GM12878 (cell line): Measurements from ENCODE around the gene SRP68.

ENCODE experiments used
- CBFB ChIP-seq: IDR thresholded peaks from 2 replicates; pipeline ENCODE4 v1.6.1; 2016; ENCODE audit warnings: antibody characterized with exemption, low read depth
- EP300 ChIP-seq, 2 experiments: fragments of 150-350 bp in 1 of 2; IDR thresholded peaks; 2 replicates each; pipeline ENCODE4 v1.6.1; 2011 to 2012; ENCODE audit warnings: low read depth in 2 of 2, low read length in 2 of 2, borderline replicate concordance in 1 of 2, improper control_type of control experiment in 1 of 2, inconsistent platforms in 1 of 2; ENCODE audit not compliant: control insufficient read depth in 1 of 2
- GABPA ChIP-seq: IDR thresholded peaks from 2 replicates; pipeline ENCODE4 v1.6.1; 2014; ENCODE audit warnings: antibody characterized with exemption, low read depth, mild to moderate bottlenecking, inconsistent platforms
- POLR2A ChIP-seq: IDR thresholded peaks from 2 replicates; pipeline ENCODE4 v1.6.1; 2011; ENCODE audit warnings: low read depth, mild to moderate bottlenecking, low read length
- POLR2AphosphoS5 ChIP-seq: IDR thresholded peaks from 2 replicates; pipeline ENCODE4 v1.6.1; 2011; ENCODE audit warnings: mild to moderate bottlenecking, low read length, inconsistent platforms
- SP1 ChIP-seq: IDR thresholded peaks from one replicate; pipeline ENCODE4 v1.6.1; 2011; ENCODE audit warnings: low read depth, low read length
- TAF1 ChIP-seq: IDR thresholded peaks from 2 replicates; pipeline ENCODE4 v1.6.1; 2011; ENCODE audit warnings: mild to moderate bottlenecking, low read depth, low read length, borderline replicate concordance
- YBX1 ChIP-seq: fragments of 450-650 bp; IDR thresholded peaks from 2 replicates; pipeline ENCODE4 v1.6.1; 2016; ENCODE audit warnings: antibody characterized with exemption
- ZNF274 ChIP-seq: IDR thresholded peaks from one replicate; pipeline ENCODE4 v1.8.0; 2011; ENCODE audit not compliant: insufficient read length, insufficient read depth
- TF ChIP-seq, protein P1 (sequence below): fragments of 450-650 bp; IDR thresholded peaks from 2 replicates; pipeline ENCODE4 v1.6.1; 2018; ENCODE audit warnings: borderline replicate concordance, mild to moderate bottlenecking; ENCODE audit not compliant: partially characterized antibody
- TF ChIP-seq, protein P2 (sequence below): fragments of 450-650 bp; IDR thresholded peaks from 2 replicates; pipeline ENCODE4 v1.6.1; 2016; ENCODE audit warnings: mild to moderate bottlenecking, moderate library complexity, borderline replicate concordance
- TF ChIP-seq, protein P3 (sequence below): IDR thresholded peaks from 2 replicates; pipeline ENCODE4 v1.6.1; 2012; ENCODE audit warnings: mild to moderate bottlenecking, low read depth, low read length
- TF ChIP-seq, protein P4 (sequence below), 3 experiments: IDR thresholded peaks in 2 of 3; conservative IDR thresholded peaks in 1 of 3; 2 replicates each; pipeline ENCODE4 v1.5.1; 2011; ENCODE audit warnings: low read depth in 3 of 3, low read length in 3 of 3, mild to moderate bottlenecking in 3 of 3, control low read depth in 2 of 3, moderate library complexity in 2 of 3, inconsistent platforms in 1 of 3, mixed read lengths in 1 of 3; ENCODE audit not compliant: control insufficient read depth in 2 of 3, insufficient read depth in 1 of 3; ENCODE audit errors: extremely low read depth in 1 of 3
- TF ChIP-seq, protein P5 (sequence below): fragments of 450-650 bp; IDR thresholded peaks from 2 replicates; pipeline ENCODE4 v1.6.1; 2017; ENCODE audit warnings: mild to moderate bottlenecking, moderate library complexity

DNA sequence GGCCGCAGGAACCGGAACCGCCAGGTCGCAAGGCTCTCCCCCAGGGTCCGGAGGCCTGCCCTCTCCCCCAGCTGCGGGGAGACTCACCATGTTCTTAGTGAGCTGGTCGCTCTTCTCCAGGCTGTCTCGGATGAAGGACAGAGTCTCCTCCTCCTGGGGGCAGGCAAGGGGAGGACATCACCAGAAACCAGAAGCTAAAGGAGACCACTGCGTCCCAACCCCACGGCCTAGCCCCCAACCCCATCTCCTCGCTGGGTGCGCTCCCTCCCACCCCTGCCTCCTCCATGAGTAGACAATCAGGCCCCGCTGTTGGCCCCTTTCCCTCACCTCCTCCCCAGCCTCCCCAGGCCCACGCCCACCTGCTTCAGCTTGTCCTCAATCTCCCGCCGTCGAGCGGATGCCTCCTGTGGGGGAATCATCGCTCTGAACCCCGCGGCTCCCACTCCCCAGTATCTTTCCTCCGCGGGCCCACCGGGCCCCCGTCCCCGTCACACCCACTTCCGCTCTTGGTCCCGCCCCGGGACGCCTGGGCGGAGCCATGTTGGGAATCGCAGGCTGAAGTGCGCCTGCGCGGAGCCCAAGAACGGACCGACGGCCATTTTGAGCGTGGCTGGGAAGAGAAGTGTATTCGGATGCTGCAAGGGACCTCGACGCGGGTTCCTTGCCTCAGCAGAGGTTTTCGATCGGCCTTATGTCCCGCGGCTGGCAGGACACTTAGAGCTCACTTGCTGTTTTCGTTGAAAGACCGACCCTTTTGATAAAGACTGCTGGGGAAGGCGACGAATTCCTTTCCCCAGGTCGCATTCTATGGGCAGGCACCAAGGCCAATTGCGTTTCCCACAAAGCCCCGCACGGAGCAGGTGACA lies 31.2 kb upstream of the SRP68 start, which contains the start of gene EXOC7:
- TF ChIP-seq YBX1, result no peak
- peak; percentile 80 for TF ChIP-seq GABPA
- TF ChIP-seq, protein P1, sequence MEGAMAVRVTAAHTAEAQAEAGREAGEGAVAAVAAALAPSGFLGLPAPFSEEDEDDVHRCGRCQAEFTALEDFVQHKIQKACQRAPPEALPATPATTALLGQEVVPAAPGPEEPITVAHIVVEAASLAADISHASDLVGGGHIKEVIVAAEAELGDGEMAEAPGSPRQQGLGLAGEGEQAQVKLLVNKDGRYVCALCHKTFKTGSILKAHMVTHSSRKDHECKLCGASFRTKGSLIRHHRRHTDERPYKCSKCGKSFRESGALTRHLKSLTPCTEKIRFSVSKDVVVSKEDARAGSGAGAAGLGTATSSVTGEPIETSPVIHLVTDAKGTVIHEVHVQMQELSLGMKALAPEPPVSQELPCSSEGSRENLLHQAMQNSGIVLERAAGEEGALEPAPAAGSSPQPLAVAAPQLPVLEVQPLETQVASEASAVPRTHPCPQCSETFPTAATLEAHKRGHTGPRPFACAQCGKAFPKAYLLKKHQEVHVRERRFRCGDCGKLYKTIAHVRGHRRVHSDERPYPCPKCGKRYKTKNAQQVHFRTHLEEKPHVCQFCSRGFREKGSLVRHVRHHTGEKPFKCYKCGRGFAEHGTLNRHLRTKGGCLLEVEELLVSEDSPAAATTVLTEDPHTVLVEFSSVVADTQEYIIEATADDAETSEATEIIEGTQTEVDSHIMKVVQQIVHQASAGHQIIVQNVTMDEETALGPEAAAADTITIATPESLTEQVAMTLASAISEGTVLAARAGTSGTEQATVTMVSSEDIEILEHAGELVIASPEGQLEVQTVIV, result peak; percentile 34
- TF ChIP-seq, protein P2, sequence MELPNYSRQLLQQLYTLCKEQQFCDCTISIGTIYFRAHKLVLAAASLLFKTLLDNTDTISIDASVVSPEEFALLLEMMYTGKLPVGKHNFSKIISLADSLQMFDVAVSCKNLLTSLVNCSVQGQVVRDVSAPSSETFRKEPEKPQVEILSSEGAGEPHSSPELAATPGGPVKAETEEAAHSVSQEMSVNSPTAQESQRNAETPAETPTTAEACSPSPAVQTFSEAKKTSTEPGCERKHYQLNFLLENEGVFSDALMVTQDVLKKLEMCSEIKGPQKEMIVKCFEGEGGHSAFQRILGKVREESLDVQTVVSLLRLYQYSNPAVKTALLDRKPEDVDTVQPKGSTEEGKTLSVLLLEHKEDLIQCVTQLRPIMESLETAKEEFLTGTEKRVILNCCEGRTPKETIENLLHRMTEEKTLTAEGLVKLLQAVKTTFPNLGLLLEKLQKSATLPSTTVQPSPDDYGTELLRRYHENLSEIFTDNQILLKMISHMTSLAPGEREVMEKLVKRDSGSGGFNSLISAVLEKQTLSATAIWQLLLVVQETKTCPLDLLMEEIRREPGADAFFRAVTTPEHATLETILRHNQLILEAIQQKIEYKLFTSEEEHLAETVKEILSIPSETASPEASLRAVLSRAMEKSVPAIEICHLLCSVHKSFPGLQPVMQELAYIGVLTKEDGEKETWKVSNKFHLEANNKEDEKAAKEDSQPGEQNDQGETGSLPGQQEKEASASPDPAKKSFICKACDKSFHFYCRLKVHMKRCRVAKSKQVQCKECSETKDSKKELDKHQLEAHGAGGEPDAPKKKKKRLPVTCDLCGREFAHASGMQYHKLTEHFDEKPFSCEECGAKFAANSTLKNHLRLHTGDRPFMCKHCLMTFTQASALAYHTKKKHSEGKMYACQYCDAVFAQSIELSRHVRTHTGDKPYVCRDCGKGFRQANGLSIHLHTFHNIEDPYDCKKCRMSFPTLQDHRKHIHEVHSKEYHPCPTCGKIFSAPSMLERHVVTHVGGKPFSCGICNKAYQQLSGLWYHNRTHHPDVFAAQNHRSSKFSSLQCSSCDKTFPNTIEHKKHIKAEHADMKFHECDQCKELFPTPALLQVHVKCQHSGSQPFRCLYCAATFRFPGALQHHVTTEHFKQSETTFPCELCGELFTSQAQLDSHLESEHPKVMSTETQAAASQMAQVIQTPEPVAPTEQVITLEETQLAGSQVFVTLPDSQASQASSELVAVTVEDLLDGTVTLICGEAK, result peak; percentile 81; the same call in 1 of the 2 replicates
- no peak for TF ChIP-seq ZNF274
- TF ChIP-seq, protein P3, sequence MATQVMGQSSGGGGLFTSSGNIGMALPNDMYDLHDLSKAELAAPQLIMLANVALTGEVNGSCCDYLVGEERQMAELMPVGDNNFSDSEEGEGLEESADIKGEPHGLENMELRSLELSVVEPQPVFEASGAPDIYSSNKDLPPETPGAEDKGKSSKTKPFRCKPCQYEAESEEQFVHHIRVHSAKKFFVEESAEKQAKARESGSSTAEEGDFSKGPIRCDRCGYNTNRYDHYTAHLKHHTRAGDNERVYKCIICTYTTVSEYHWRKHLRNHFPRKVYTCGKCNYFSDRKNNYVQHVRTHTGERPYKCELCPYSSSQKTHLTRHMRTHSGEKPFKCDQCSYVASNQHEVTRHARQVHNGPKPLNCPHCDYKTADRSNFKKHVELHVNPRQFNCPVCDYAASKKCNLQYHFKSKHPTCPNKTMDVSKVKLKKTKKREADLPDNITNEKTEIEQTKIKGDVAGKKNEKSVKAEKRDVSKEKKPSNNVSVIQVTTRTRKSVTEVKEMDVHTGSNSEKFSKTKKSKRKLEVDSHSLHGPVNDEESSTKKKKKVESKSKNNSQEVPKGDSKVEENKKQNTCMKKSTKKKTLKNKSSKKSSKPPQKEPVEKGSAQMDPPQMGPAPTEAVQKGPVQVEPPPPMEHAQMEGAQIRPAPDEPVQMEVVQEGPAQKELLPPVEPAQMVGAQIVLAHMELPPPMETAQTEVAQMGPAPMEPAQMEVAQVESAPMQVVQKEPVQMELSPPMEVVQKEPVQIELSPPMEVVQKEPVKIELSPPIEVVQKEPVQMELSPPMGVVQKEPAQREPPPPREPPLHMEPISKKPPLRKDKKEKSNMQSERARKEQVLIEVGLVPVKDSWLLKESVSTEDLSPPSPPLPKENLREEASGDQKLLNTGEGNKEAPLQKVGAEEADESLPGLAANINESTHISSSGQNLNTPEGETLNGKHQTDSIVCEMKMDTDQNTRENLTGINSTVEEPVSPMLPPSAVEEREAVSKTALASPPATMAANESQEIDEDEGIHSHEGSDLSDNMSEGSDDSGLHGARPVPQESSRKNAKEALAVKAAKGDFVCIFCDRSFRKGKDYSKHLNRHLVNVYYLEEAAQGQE, result no peak
- peak; percentile 94 for TF ChIP-seq POLR2AphosphoS5
- TF ChIP-seq, protein P4, sequence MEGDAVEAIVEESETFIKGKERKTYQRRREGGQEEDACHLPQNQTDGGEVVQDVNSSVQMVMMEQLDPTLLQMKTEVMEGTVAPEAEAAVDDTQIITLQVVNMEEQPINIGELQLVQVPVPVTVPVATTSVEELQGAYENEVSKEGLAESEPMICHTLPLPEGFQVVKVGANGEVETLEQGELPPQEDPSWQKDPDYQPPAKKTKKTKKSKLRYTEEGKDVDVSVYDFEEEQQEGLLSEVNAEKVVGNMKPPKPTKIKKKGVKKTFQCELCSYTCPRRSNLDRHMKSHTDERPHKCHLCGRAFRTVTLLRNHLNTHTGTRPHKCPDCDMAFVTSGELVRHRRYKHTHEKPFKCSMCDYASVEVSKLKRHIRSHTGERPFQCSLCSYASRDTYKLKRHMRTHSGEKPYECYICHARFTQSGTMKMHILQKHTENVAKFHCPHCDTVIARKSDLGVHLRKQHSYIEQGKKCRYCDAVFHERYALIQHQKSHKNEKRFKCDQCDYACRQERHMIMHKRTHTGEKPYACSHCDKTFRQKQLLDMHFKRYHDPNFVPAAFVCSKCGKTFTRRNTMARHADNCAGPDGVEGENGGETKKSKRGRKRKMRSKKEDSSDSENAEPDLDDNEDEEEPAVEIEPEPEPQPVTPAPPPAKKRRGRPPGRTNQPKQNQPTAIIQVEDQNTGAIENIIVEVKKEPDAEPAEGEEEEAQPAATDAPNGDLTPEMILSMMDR (IDR thresholded peaks at IDR 0.05 in 2 of 3, conservative IDR thresholded peaks at IDR 0.05 in 1 of 3; ENCODE audit: control insufficient read depth in 2 of 3, extremely low read depth in 1 of 3, insufficient read depth in 1 of 3, low read depth in 3 of 3, low read length in 3 of 3), result no peak
- peak; percentile 79 for TF ChIP-seq TAF1
- no peak for TF ChIP-seq EP300 (IDR thresholded peaks at IDR 0.05; ENCODE audit: borderline replicate concordance in 1 of 2, control insufficient read depth in 1 of 2, low read depth in 2 of 2, low read length in 2 of 2)
- TF ChIP-seq, protein P5, sequence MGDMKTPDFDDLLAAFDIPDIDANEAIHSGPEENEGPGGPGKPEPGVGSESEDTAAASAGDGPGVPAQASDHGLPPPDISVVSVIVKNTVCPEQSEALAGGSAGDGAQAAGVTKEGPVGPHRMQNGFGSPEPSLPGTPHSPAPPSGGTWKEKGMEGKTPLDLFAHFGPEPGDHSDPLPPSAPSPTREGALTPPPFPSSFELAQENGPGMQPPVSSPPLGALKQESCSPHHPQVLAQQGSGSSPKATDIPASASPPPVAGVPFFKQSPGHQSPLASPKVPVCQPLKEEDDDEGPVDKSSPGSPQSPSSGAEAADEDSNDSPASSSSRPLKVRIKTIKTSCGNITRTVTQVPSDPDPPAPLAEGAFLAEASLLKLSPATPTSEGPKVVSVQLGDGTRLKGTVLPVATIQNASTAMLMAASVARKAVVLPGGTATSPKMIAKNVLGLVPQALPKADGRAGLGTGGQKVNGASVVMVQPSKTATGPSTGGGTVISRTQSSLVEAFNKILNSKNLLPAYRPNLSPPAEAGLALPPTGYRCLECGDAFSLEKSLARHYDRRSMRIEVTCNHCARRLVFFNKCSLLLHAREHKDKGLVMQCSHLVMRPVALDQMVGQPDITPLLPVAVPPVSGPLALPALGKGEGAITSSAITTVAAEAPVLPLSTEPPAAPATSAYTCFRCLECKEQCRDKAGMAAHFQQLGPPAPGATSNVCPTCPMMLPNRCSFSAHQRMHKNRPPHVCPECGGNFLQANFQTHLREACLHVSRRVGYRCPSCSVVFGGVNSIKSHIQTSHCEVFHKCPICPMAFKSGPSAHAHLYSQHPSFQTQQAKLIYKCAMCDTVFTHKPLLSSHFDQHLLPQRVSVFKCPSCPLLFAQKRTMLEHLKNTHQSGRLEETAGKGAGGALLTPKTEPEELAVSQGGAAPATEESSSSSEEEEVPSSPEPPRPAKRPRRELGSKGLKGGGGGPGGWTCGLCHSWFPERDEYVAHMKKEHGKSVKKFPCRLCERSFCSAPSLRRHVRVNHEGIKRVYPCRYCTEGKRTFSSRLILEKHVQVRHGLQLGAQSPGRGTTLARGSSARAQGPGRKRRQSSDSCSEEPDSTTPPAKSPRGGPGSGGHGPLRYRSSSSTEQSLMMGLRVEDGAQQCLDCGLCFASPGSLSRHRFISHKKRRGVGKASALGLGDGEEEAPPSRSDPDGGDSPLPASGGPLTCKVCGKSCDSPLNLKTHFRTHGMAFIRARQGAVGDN, result peak; percentile 69
- TF ChIP-seq POLR2A, result peak; percentile 95
- no peak for TF ChIP-seq SP1
- no peak; the same call in 1 of the 2 replicates for TF ChIP-seq CBFB
